Measurements from ENCODE around the gene BCR.

GRCh38 chr22:23325183-23325582 is 144.9 kb downstream of the BCR start:
- no peak for TF ChIP-seq CTCF (IDR thresholded peaks at IDR 0.05)
- TF ChIP-seq POLR2A (IDR thresholded peaks at IDR 0.05), result no peak
